Measurements from ENCODE around the gene RGS6. TPM values are rescaled to one million over a fixed set of nuclear protein-coding genes. Genes with fewer than 3 reads are reported as not detected.
A peak's percentile ranks its signal among the peaks of the same experiment; 100 is the strongest.

Gene RGS6
- total and polyA plus RNA-seq, 2 of the 4 experiments (the other 2 are of a cell fraction), result not detected

GRCh38 chr14:71905031-71905430 lies 27.2 kb upstream of the RGS6 start:
- Histone ChIP-seq H3K14ac (replicated peaks; ENCODE audit: low read depth, low read length) (no peak overlapping the region), H2BK15ac (ENCODE audit: low read depth, low read length) (no peak overlapping the region), H2AFZ (replicated peaks; ENCODE audit: low read length, poor library complexity) (no peak overlapping the region), H4K91ac (ENCODE audit: insufficient read depth, low read depth, low read length) (no peak overlapping the region), H3K4me1 (ENCODE audit: control insufficient read depth, insufficient read depth, low read length) (no peaks in the 10 kb centered on the region), H2BK120ac (ENCODE audit: low read depth, low read length) (no peak overlapping the region), H4K5ac (ENCODE audit: low read depth, low read length) (no peak overlapping the region), H4K20me1 (ENCODE audit: insufficient read depth, low read length) (no peaks in the 10 kb centered on the region), H3K4me3 (ENCODE audit: insufficient read depth, low read depth, low read length) (no peak overlapping the region), H2AK9ac (replicated peaks; ENCODE audit: low read depth, low read length, poor library complexity) (no peak overlapping the region), H3K79me1 (ENCODE audit: low read depth in 1 of 2, low read length in 2 of 2) (no peaks in the 10 kb centered on the region), H3K36me3 (ENCODE audit: control insufficient read depth, insufficient read depth, low read length) (no peaks in the 10 kb centered on the region), H3K9me1 (ENCODE audit: insufficient read depth, low read length) (no peaks in the 10 kb centered on the region), H3K18ac (ENCODE audit: low read depth, low read length) (no peak overlapping the region), H2BK5ac (ENCODE audit: low read depth, low read length, poor library complexity, severe bottlenecking) (no peak overlapping the region), H3K23ac (ENCODE audit: low read depth, low read length) (no peak overlapping the region), H3K9me3 (ENCODE audit: control insufficient read depth, insufficient read depth, low read length) (peaks cover 2% of the 10 kb centered on the region; the same call in 1 of the 2 replicates), H3K4me2 (ENCODE audit: low read depth, low read length) (no peak overlapping the region), H4K8ac (ENCODE audit: low read depth in 2 of 2, low read length in 2 of 2) (no peak overlapping the region), H3K4ac (ENCODE audit: low read depth, low read length) (no peak overlapping the region), H3K56ac (ENCODE audit: extremely low read depth, insufficient read depth, low read length) (no peak overlapping the region), H2BK20ac (ENCODE audit: low read depth, low read length) (no peak overlapping the region), H3K27me3 (ENCODE audit: control insufficient read depth, insufficient read depth, low read length) (peaks cover 16% of the 10 kb centered on the region), H2AK5ac (ENCODE audit: low read depth, low read length) (no peak overlapping the region), H3K27ac (ENCODE audit: insufficient read depth, low read length) (no peak overlapping the region), H3K9ac (ENCODE audit: low read depth, low read length) (no peak overlapping the region)
- no peak for ATAC-seq (ENCODE audit: low read depth)
- ChIA-PET CTCF (no interaction called here), POLR2A (ENCODE audit: unreplicated experiment) (no interaction called here)
- WGBS, 2 experiments (ENCODE audit: extremely low coverage in 2 of 2, insufficient read length in 1 of 2), result 60% methylated on average over 1 of the region's 4 CpGs; no CpG with 5 or more reads in 1 of the 2 experiments
- dilution Hi-C loops (cut with HindIII; ENCODE audit: low sequenced_read_pairs, unreplicated experiment) (no loop called here), in situ Hi-C loops (cut with MboI; ENCODE audit: low sequenced_read_pairs) (no loop called here), intact Hi-C loops (cut with micrococcal nuclease) (no loop called here)
- BruUV-seq (replicated peaks), result no TSS peak
- no peak for DNase-seq
- TF ChIP-seq USF2 (IDR thresholded peaks at IDR 0.05; ENCODE audit: low read depth, low read length) (peak; percentile 66), ELK1 (IDR thresholded peaks at IDR 0.05; ENCODE audit: borderline replicate concordance, low read depth, low read length) (no peak)
